Trophoblast cell (in vitro differentiated cells and primary cell): Measurements from ENCODE around the gene NFKBIB.

Experiments
- DNase-seq, 2 donors: peaks; one replicate each; pipeline ENCODE4 v3.0.0-alpha.2; 2016
- H2AFZ ChIP-seq: 2 replicates; pipeline ENCODE4 v1.6.1; 2013; ENCODE audit warnings: low read length, moderate library complexity, mild to moderate bottlenecking; ENCODE audit not compliant: insufficient read depth, poor library complexity
- H2AK5ac ChIP-seq: 2 replicates; pipeline ENCODE4 v1.6.1; 2013; ENCODE audit warnings: mild to moderate bottlenecking, low read length
- H2BK120ac ChIP-seq: 2 replicates; pipeline ENCODE4 v1.6.1; 2013; ENCODE audit warnings: low read length, mild to moderate bottlenecking, moderate library complexity; ENCODE audit not compliant: insufficient read depth, poor library complexity
- H2BK12ac ChIP-seq: 2 replicates; pipeline ENCODE4 v1.6.1; 2013; ENCODE audit warnings: mild to moderate bottlenecking, low read length, moderate library complexity
- H2BK5ac ChIP-seq: 2 replicates; pipeline ENCODE4 v1.6.1; 2013; ENCODE audit warnings: low read length, low read depth, moderate library complexity, mild to moderate bottlenecking; ENCODE audit not compliant: poor library complexity
- H3K14ac ChIP-seq: 2 replicates; pipeline ENCODE4 v1.6.1; 2013; ENCODE audit warnings: mild to moderate bottlenecking, low read length
- H3K18ac ChIP-seq: 2 replicates; pipeline ENCODE4 v1.6.1; 2013; ENCODE audit warnings: mild to moderate bottlenecking, low read length
- H3K23ac ChIP-seq: 2 replicates; pipeline ENCODE4 v1.6.1; 2013; ENCODE audit warnings: low read length
- H3K27ac ChIP-seq: 2 replicates; pipeline ENCODE4 v1.5.1; 2013; ENCODE audit warnings: low read depth, mild to moderate bottlenecking, inconsistent platforms, low read length, moderate library complexity
- H3K27me3 ChIP-seq: 2 replicates; pipeline ENCODE4 v1.6.1; 2013; ENCODE audit warnings: inconsistent platforms, mild to moderate bottlenecking, low read length, moderate library complexity; ENCODE audit not compliant: insufficient read depth
- H3K36me3 ChIP-seq, 2 experiments: 1 replicate in 1 of 2; 2 replicates in 1 of 2; pipeline ENCODE4 v1.6.1; 2013; ENCODE audit warnings: low read length in 2 of 2, mild to moderate bottlenecking in 2 of 2, moderate library complexity in 1 of 2; ENCODE audit not compliant: insufficient read depth in 2 of 2, control insufficient read depth in 1 of 2
- H3K4ac ChIP-seq: 2 replicates; pipeline ENCODE4 v1.6.1; 2013; ENCODE audit warnings: low read depth, mild to moderate bottlenecking, low read length, moderate library complexity
- H3K4me1 ChIP-seq, 2 experiments: 1 replicate in 1 of 2; 2 replicates in 1 of 2; pipeline ENCODE4 v1.6.1; 2013; ENCODE audit warnings: low read length in 2 of 2, mild to moderate bottlenecking in 2 of 2, moderate library complexity in 1 of 2; ENCODE audit not compliant: insufficient read depth in 2 of 2, control insufficient read depth in 1 of 2
- H3K4me2 ChIP-seq: 2 replicates; pipeline ENCODE4 v1.6.1; 2013; ENCODE audit warnings: inconsistent platforms, mild to moderate bottlenecking, low read length, moderate library complexity
- H3K4me3 ChIP-seq: 2 replicates; pipeline ENCODE4 v1.5.1; 2013; ENCODE audit warnings: mild to moderate bottlenecking, low read depth, low read length, inconsistent platforms
- H3K79me1 ChIP-seq: one replicate; pipeline ENCODE4 v1.6.1; 2013; ENCODE audit warnings: low read length
- H3K79me2 ChIP-seq: 2 replicates; pipeline ENCODE4 v1.6.1; 2013; ENCODE audit warnings: low read length, mild to moderate bottlenecking; ENCODE audit not compliant: control insufficient read depth, insufficient read depth, poor library complexity
- H3K9ac ChIP-seq: 2 replicates; pipeline ENCODE4 v1.6.1; 2013; ENCODE audit warnings: mild to moderate bottlenecking, low read length
- H3K9me3 ChIP-seq: 2 replicates; pipeline ENCODE4 v1.6.1; 2013; ENCODE audit warnings: low read depth, mild to moderate bottlenecking, control low read depth, inconsistent platforms, low read length; ENCODE audit not compliant: insufficient read depth
- H4K12ac ChIP-seq: 2 replicates; pipeline ENCODE4 v1.6.1; 2013; ENCODE audit warnings: low read depth, mild to moderate bottlenecking, low read length, moderate library complexity
- H4K8ac ChIP-seq: 2 replicates; pipeline ENCODE4 v1.6.1; 2013; ENCODE audit warnings: low read depth, mild to moderate bottlenecking, low read length, moderate library complexity
- H4K91ac ChIP-seq: one replicate; pipeline ENCODE4 v1.6.1; 2013; ENCODE audit warnings: low read depth, mild to moderate bottlenecking, low read length, moderate library complexity
- WGBS: extraction: QIAGEN DNeasy Blood & Tissue Kit; methylation state at CpG from one replicate; pipeline ENCODE4 v1.1.7; 2013; ENCODE audit warnings: missing lambda C conversion rate; ENCODE audit not compliant: insufficient read length, insufficient coverage; ENCODE audit errors: extremely low coverage; 5-methylcytosine and 5-hydroxymethylcytosine counted together

Gene NFKBIB

DNA sequence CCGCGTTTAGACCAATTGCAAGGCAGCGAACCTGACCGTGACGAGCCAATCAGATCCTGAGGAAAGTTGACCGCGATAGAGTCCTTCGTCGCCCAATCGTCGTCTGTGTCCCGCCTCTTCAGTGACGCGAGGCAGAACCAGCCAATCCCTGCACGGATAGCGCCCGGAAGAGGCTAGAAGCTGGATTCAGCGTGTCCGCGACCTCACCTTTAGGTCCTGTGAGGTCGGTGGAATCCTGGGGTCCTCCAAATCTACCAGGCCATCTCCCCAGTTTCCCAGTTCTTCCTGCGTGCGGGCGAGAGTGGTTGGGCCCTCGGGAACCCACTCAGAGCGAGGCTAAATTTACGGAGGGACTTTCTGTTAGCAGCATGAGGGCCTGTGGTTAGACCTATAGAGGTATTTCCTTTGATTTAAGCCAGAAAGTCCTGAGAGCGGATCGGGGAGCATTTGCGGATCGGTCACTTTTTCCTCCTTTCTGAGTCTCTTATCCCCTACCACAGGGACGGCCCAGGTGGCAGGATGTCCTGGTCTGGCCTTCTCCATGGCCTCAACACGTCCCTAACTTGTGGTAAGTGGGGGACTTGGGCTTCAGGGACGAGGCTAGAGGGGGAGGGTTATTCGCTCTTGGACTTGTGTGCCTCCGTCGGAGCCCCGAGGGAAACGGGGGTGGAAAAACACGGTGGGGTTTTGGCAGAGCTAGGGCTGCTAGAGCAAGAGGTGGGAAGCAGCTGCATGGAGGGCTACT, 31.2 kb downstream of the NFKBIB start, which contains the start of gene MRPS12:
Gene MRPS12, plus strand, starts transcription at position 169 of the 745 bp plus-strand sequence. Its CDS starts 351 bp downstream, at position 520.
- peak within 1 kb of the TSS; percentile 68 for H3K18ac ChIP-seq
- peak within 1 kb of the TSS; percentile 86 for H3K4me2 ChIP-seq
- peak; percentile 100 for DNase-seq
- no peaks in the 10 kb centered on the region for H3K27me3 ChIP-seq
- peak within 1 kb of the TSS; percentile 65 for H2AK5ac ChIP-seq
- peaks cover 8% of the 10 kb centered on the region for H3K79me1 ChIP-seq
- H4K12ac ChIP-seq = peak within 1 kb of the TSS; percentile 55
- H2AFZ ChIP-seq = peak within 1 kb of the TSS; percentile 78
- H3K36me3 ChIP-seq = peaks cover 17 to 19% of the 10 kb centered on the region in 2 experiments
- H4K8ac ChIP-seq = peak within 1 kb of the TSS; percentile 98
- WGBS = no CpG with 5 or more reads among the region's 40 CpGs
- peak within 1 kb of the TSS; percentile 92 for H3K9ac ChIP-seq
- peak within 1 kb of the TSS; percentile 82 for H3K27ac ChIP-seq
- peak within 1 kb of the TSS; percentile 64 for H2BK5ac ChIP-seq
- peaks cover 7 to 11% of the 10 kb centered on the region in 2 experiments for H3K4me1 ChIP-seq
- H3K4me3 ChIP-seq = peak within 1 kb of the TSS; percentile 89
- peak within 1 kb of the TSS; percentile 80 for H3K4ac ChIP-seq
- H3K9me3 ChIP-seq = peaks cover 9% of the 10 kb centered on the region
- H3K23ac ChIP-seq = no peak within 1 kb of the TSS
- H4K91ac ChIP-seq = peak within 1 kb of the TSS; percentile 80
- H3K14ac ChIP-seq = peak within 1 kb of the TSS; percentile 10
- H2BK12ac ChIP-seq = no peak within 1 kb of the TSS
- peak within 1 kb of the TSS; percentile 59 for H2BK120ac ChIP-seq
- H3K79me2 ChIP-seq = peaks cover 10% of the 10 kb centered on the region

- Histone ChIP-seq H4K8ac (no peak overlapping the region), H2BK12ac (no peak overlapping the region), H3K9me3 (peaks cover 9% of the 10 kb centered on the region), H2BK120ac (no peak overlapping the region), H4K12ac (no peak overlapping the region), H3K18ac (no peak overlapping the region), H2AK5ac (peak overlapping the region; percentile 65), H3K27ac (no peak overlapping the region), H2BK5ac (no peak overlapping the region), H3K9ac (peak overlapping the region; percentile 92), H3K79me2 (peaks cover 10% of the 10 kb centered on the region), H3K4me1 (peaks cover 7 to 11% of the 10 kb centered on the region in 2 experiments), H3K4me3 (peak overlapping the region; percentile 82), H3K27me3 (no peaks in the 10 kb centered on the region), H3K14ac (no peak overlapping the region), H3K79me1 (peaks cover 8% of the 10 kb centered on the region), H4K91ac (peak overlapping the region; percentile 12), H3K4ac (peak overlapping the region; percentile 80), H2AFZ (no peak overlapping the region), H3K23ac (no peak overlapping the region), H3K4me2 (peak overlapping the region; percentile 84), H3K36me3 (peaks cover 14 to 16% of the 10 kb centered on the region in 2 experiments)
- no CpG with 5 or more reads among the region's 8 CpGs for WGBS
- no peak for DNase-seq
Observed at GRCh38 chr19:38931521-38931793, 31.7 kb downstream of the NFKBIB start.

DNA sequence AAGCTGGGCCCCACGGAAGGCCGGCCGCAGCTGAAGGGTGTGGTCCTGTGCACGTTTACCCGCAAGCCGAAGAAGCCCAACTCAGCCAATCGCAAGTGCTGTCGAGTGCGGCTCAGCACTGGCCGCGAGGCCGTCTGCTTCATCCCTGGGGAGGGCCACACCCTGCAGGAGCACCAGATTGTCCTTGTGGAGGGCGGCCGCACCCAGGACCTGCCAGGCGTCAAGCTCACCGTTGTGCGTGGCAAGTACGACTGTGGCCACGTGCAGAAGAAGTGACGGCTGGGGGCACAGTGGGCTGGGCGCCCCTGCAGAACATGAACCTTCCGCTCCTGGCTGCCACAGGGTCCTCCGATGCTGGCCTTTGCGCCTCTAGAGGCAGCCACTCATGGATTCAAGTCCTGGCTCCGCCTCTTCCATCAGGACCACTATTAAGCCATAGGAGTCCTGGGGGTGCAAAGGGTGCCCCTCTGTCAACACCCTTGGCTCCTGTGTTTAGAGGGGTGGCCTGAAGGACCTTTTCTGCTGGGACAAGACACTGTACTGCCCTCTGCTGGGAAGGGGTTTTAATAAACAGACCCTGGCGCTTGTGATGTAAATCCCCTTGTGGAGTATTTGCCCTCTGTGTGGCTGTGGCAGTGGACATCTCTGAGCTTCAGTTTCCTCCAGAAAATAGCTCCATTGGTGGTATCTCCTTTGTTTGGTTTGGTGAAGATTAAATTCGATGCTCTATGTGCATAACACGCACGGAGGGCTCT, 32.8 kb downstream of the NFKBIB start:
- no peak overlapping the region for H4K12ac ChIP-seq
- H3K79me1 ChIP-seq = peaks cover 8% of the 10 kb centered on the region
- H3K9ac ChIP-seq = no peak overlapping the region
- peaks cover 10% of the 10 kb centered on the region for H3K79me2 ChIP-seq
- peaks cover 14 to 16% of the 10 kb centered on the region in 2 experiments for H3K36me3 ChIP-seq
- H3K27ac ChIP-seq = no peak overlapping the region
- H3K18ac ChIP-seq = peak overlapping the region; percentile 3
- H2BK120ac ChIP-seq = no peak overlapping the region
- DNase-seq = peak; percentile 17 to 19
- H3K27me3 ChIP-seq = no peaks in the 10 kb centered on the region
- H3K4me3 ChIP-seq = no peak overlapping the region
- H4K8ac ChIP-seq = no peak overlapping the region
- no peak overlapping the region for H2BK5ac ChIP-seq
- no peak overlapping the region for H3K4ac ChIP-seq
- WGBS = no CpG with 5 or more reads among the region's 29 CpGs
- H2BK12ac ChIP-seq = no peak overlapping the region
- H3K4me1 ChIP-seq = peaks cover 7 to 11% of the 10 kb centered on the region in 2 experiments
- H2AFZ ChIP-seq = no peak overlapping the region
- no peak overlapping the region for H4K91ac ChIP-seq
- no peak overlapping the region for H3K23ac ChIP-seq
- no peak overlapping the region for H2AK5ac ChIP-seq
- H3K4me2 ChIP-seq = no peak overlapping the region
- peaks cover 9% of the 10 kb centered on the region for H3K9me3 ChIP-seq
- H3K14ac ChIP-seq = no peak overlapping the region

DNA sequence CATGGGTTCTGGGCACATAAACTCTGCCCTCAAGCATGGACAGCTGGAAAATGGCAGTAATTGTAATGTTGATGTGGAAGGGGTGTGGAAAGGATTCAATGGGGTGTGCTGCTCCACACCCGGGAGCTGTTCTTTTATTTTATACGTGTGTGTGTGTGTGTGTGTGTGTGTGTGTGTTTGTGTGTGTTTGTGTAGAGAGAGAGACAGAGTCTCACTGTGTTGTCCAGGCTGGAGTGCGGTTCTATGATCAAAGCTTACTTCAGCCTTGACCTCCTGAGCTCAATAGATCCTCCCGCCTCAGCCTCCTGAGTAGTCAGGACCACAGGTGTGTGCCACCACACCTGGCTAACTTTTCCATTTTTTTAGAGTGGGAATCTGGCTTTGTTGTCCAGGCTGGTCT, 33.8 kb downstream of the NFKBIB start:
- Histone ChIP-seq H3K9me3 (peaks cover 9% of the 10 kb centered on the region), H4K12ac (no peak overlapping the region), H3K27ac (no peak overlapping the region), H3K4me1 (peaks cover 7 to 11% of the 10 kb centered on the region in 2 experiments), H2BK12ac (no peak overlapping the region), H3K14ac (no peak overlapping the region), H4K8ac (no peak overlapping the region), H2BK5ac (no peak overlapping the region), H3K9ac (no peak overlapping the region), H3K79me2 (peaks cover 10% of the 10 kb centered on the region), H3K79me1 (peaks cover 8% of the 10 kb centered on the region), H3K4ac (no peak overlapping the region), H3K23ac (no peak overlapping the region), H3K4me2 (no peak overlapping the region), H4K91ac (no peak overlapping the region), H3K36me3 (peaks cover 14 to 16% of the 10 kb centered on the region in 2 experiments), H3K18ac (no peak overlapping the region), H2BK120ac (no peak overlapping the region), H2AK5ac (no peak overlapping the region), H2AFZ (no peak overlapping the region), H3K27me3 (no peaks in the 10 kb centered on the region), H3K4me3 (no peak overlapping the region)
- DNase-seq = no peak
- no CpG with 5 or more reads among the region's 4 CpGs for WGBS
